Activated CD4-positive, alpha-beta T cell treated with anti-CD3 and anti-CD28 coated beads, Interleukin-2, Interleukin-4, amounts not matched to agents 100 ng/mL and 50 ng/mL, durations not matched to agents 16 hours and 8 hours (primary cell): ENCODE results near the gene ULBP3.
"Not testable (repeated sequence)": the region's sequence is repeated elsewhere in the genome, so short reads cannot be mapped to it uniquely, and the experiment has no call there.

Experiments used
- DNase-seq: peaks from one replicate; pipeline ENCODE4 v3.0.0-alpha.2; 2020; ENCODE audit warnings: low spot score

Gene ULBP3

DNA sequence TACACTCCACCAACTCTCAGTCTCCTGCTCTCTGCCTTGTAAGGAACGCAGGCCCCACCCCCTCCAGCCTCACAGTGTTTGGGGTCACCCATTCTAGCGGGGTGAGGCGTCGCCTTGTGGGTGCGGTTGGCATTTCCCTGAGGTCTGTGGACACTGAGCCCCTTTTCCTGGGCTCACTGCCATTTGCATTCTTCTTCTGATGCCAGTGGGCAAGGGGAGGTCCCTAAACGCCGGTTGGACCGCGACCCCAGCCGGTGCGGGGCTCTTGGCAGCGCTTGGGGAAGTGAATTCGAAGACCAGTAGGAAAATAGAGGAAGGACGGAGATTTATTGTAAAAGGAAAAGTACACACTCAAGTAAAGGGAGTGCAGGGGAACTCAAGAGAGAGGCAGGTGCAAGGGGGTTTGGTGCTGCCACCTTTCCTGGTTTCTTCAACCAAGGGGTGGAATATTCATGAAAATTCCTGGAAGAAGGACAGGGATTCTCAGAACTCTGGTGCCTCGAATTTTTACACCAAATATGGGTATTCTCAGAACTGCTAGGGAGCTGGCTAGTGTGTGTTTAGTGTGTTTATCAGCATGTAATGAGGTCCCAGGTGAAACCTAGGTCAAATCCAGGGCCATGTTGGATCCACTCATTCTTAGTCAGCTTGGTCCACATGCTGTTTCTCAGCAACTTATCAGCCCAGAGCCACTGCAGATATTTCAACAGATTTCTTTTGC lies 53.5 kb downstream of the ULBP3 start:
- DNase-seq, result not testable (repeated sequence)

DNA sequence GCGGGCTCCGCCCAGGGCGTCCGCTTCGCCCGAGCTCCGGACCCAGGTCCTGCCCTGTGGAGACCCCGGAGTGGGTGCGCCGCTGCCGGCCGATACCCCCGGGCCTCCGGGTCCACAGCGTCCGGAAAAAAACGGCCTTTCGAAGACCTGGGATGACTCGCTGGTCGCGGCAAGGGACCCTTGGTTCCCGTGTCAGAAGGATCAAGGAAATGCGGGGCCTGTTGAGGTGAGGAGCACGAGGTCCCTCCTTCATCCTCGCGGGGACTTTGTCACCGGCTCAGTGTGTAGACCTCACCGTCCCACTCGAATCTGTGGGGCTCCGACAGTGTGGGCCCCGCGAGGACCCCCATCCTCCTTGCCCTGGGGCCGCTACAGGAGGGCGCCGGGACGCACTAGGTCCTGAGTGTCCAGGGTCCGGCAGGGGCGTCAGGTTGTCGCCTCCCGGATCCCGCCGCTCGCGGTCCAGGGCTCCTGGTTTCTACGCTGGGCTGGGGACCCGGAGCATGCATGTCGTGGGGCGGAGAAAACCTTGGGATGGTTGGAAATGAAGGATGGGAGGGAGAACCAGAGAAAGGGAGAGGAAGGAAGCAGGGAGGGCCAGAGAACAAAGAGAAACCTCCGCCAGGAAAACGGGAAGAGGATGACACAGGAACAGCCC lies 54.2 kb downstream of the ULBP3 start:
- DNase-seq, result not testable (repeated sequence)

DNA sequence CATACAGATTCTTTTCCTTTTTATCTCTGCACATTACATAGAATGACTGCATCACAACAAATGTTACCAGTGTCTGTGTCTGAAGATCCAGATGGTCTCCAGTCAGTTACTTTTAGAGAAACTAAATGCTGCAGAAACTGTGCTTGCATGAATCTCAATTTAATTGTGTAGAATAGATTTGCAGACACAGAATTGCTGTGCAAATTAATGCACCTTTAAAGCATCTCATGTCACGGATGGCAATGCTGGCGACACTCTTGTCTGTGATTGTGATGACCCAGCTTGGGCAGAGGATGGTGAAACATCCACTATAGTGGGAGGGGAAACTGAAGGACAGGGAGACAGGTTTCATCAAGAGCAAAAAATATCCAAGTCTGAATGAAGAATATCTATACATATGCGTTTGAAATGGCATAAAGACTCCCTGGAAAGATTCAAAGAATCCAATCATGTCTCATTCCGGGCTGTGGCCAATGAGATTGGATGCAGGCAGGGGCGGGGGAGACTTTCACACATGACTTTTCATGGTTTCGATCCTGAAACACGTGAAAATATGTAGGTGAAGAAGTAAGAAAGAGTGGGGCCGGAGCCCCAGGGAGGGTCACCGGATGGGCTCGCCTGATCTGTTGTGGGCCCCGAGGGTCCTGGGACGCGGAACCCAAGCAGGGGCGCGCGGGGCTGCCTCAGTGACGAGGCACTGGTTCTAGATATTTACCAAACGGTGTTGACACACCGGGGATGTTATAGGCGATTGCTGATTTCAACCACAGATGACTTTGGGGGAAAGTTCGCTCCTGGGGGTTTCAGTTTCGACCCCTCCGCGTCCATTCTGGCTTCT lies 54.9 kb downstream of the ULBP3 start:
- not testable (repeated sequence) for DNase-seq

DNA sequence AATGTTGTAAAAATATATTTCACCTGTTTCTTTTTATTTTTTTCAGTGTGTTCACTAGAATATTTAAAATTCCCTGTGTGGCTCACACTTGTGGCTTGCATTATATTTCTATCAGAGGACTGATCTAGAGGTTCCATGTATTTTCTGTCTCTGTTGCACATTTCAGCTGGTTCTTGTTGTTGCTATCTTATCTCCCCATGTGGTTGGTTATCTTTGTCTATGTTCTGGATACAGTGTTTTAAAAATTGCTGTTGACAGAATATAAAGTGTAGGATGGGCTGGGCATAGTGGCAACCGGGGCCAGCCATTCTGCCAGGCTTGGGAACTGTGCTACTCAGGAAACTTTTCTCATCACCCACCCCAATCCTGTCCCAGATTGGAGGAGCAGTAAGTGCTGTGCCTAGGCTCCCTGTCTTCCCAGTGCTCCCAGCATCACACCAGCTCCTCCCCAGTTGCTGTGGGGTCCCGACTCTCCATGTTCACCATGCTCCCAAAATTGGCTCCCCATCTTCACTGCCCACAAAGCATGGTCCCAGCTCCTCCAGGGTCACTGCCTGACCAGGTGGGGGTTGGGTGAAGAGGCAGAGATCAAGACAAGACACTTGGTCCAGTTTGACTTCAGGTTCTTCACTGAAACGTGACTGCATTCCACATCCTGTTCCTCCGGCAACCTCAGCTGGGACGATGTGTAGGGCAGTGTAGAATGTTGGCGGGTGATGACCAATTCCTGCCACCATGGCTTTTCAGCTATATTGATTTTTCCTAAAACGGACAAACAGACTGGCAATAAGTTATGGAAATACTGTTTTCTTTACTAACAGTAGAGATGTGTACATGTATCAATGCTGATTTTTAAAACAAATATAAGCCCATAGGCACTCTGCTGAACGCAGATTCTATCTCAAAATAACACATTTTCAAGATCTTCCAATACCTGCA lies 55.8 kb downstream of the ULBP3 start:
- DNase-seq, result not testable (repeated sequence)
